HG02763 (cell line): ENCODE results near the gene COLEC12.

Experiments
- ATAC-seq: cut with Tn5 transposase; IDR thresholded peaks from one replicate; pipeline ENCODE4 v1.9.1; 2021; ENCODE audit warnings: mild to moderate bottlenecking, moderate library complexity; ENCODE audit not compliant: unreplicated experiment

Gene COLEC12

GRCh38 chr18:506801-507200 is 6.3 kb upstream of the COLEC12 start:
- no peak for ATAC-seq

- ATAC-seq = no peak
Observed at GRCh38 chr18:506264-506663, 5.8 kb upstream of the COLEC12 start.

- ATAC-seq = peak; percentile 97
Observed at GRCh38 chr18:505483-506122, 5.1 kb upstream of the COLEC12 start.

- ATAC-seq = no peak
Observed at GRCh38 chr18:501406-501714, 859 bp upstream of the COLEC12 start.

GRCh38 chr18:499776-500631 is 497 bp downstream of the COLEC12 start:
- ATAC-seq = no peak

GRCh38 chr18:498931-499775 is 1.3 kb downstream of the COLEC12 start:
- ATAC-seq = no peak

GRCh38 chr18:497688-498087 is 2.8 kb downstream of the COLEC12 start:
- ATAC-seq = no peak

- no peak for ATAC-seq
Observed at GRCh38 chr18:495452-495851, 5.0 kb downstream of the COLEC12 start.

- ATAC-seq = no peak
Observed at GRCh38 chr18:495017-495416, 5.5 kb downstream of the COLEC12 start.

GRCh38 chr18:493986-494983 is 6.2 kb downstream of the COLEC12 start:
- ATAC-seq = no peak

GRCh38 chr18:492451-492850 is 8.1 kb downstream of the COLEC12 start:
- no peak for ATAC-seq

- ATAC-seq = no peak
Observed at GRCh38 chr18:490624-491023, 9.9 kb downstream of the COLEC12 start.

GRCh38 chr18:490024-490366 is 10.5 kb downstream of the COLEC12 start:
- no peak for ATAC-seq

GRCh38 chr18:489244-490023 is 11.1 kb downstream of the COLEC12 start:
- no peak for ATAC-seq

- ATAC-seq = no peak
Observed at GRCh38 chr18:486929-487740, 13.4 kb downstream of the COLEC12 start.

- peak; percentile 77 for ATAC-seq
Observed at GRCh38 chr18:484749-485464, 15.6 kb downstream of the COLEC12 start.

- no peak for ATAC-seq
Observed at GRCh38 chr18:478681-479080, 21.8 kb downstream of the COLEC12 start.

- no peak for ATAC-seq
Observed at GRCh38 chr18:477565-477964, 22.9 kb downstream of the COLEC12 start.
